Measurements from ENCODE around the gene ACHE.

DNA sequence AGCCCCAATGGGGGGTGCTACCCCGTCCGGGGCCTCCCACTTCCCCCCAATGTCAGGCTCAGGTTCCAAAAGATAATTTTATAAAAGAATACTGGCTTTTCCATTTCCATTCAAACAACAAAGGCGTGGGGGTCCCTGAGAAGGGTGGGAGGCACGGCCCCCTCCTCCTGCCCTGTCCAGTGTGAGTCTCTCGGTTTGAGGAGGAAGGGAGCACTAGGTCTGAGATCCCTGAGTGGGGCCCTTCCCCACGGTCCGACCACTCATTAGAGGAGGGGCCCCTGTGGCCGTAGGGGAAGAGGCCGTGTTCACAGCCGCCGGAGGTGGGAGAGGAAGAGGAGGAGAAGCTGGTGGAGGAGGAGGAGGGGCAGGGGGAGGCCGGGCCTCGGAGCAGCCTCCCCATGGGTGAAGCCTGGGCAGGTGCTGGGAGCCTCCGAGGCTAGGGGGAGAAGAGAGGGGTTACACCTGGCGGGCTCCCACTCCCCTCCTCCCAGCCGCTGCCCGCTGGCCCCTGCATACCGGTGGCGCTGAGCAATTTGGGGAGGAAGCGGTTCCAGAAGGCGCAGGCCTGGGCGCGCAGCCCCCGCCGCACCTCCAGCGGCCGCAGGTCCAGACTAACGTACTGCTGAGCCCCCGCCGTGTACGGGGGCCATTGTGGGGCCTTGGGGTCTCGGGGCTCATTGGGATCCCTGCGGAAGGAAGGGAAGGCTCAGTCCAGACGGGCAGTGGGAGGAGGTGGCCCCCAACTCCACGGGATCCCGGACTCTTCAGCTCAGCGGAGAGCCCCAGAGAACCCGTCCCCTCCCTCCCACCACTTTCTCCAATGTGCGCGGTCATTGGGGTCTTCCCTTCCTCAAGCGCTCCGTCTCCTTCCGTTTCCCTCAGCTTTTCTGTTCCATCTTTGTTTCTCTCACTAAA lies 4.8 kb downstream of the ACHE start:
- TF ChIP-seq POLR2A (IDR thresholded peaks at IDR 0.05): no peak
- TF ChIP-seq, protein P1, sequence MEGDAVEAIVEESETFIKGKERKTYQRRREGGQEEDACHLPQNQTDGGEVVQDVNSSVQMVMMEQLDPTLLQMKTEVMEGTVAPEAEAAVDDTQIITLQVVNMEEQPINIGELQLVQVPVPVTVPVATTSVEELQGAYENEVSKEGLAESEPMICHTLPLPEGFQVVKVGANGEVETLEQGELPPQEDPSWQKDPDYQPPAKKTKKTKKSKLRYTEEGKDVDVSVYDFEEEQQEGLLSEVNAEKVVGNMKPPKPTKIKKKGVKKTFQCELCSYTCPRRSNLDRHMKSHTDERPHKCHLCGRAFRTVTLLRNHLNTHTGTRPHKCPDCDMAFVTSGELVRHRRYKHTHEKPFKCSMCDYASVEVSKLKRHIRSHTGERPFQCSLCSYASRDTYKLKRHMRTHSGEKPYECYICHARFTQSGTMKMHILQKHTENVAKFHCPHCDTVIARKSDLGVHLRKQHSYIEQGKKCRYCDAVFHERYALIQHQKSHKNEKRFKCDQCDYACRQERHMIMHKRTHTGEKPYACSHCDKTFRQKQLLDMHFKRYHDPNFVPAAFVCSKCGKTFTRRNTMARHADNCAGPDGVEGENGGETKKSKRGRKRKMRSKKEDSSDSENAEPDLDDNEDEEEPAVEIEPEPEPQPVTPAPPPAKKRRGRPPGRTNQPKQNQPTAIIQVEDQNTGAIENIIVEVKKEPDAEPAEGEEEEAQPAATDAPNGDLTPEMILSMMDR (IDR thresholded peaks at IDR 0.05): no peak
